HEK293 (cell line): ENCODE results near the gene GAL.

Experiments
- TCF7L2 ChIP-seq: IDR thresholded peaks from 2 replicates; pipeline ENCODE4 v1.6.1; 2011; ENCODE audit warnings: low read depth, mild to moderate bottlenecking, inconsistent platforms, low read length, moderate library complexity, borderline replicate concordance
- ZNF16 ChIP-seq: fragments of 450-650 bp; formaldehyde crosslinking; IDR thresholded peaks from 2 replicates; pipeline ENCODE4 v1.5.1; 2016; ENCODE audit warnings: low read depth, missing biosample characterization, missing genetic modification characterization
- TF ChIP-seq, protein P1 (sequence below): fragments of 450-650 bp; formaldehyde crosslinking; IDR thresholded peaks from 2 replicates; pipeline ENCODE4 v1.5.1; 2016; ENCODE audit warnings: missing biosample characterization, missing genetic modification characterization, low read depth

DNA sequence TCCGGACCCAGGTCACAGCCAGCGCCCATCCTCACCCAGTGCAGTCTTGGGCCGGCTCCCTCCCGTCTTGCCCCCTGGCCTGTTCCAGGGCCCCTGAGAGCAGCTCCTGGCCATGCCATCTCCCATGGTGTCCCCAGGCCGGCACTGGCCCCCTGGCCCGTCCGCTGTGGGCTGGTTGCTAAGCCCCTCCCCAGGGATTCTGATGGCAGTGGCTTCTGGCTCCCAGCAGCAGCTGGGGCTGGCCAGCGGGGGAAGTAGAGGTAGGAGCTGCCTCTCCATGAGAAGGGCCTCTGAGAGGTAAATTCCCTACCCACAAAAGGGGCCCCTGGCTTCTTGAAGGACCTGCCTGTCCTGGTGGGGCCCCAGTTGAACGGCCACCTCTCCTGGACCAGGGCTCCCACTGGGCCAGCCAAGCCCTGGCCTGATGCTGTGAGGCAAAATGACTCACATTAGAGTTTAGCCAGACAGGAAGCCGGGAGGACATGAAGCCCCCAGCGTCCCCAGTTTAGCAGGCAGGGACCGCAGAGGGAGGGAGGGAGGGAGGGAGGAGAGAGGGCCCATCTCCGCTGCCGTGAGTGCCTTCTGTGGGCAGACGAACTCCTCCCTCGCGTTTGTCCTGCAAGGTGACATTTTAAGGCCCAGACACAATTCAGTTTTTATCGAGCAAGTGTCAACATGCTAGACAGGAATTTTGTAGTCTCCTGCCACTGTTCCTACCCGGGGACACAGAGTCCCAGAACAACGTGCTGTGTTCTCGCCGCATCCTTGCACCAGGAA, 32.9 kb upstream of the GAL start:
- TF ChIP-seq TCF7L2 (no peak), ZNF16 (tag by site-specific recombination) (no peak)
- TF ChIP-seq, protein P1, sequence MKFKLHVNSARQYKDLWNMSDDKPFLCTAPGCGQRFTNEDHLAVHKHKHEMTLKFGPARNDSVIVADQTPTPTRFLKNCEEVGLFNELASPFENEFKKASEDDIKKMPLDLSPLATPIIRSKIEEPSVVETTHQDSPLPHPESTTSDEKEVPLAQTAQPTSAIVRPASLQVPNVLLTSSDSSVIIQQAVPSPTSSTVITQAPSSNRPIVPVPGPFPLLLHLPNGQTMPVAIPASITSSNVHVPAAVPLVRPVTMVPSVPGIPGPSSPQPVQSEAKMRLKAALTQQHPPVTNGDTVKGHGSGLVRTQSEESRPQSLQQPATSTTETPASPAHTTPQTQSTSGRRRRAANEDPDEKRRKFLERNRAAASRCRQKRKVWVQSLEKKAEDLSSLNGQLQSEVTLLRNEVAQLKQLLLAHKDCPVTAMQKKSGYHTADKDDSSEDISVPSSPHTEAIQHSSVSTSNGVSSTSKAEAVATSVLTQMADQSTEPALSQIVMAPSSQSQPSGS (tag by site-specific recombination): no peak
